HG03354 (cell line): Measurements from ENCODE around the gene WWC2.

Source experiments
- ATAC-seq: cut with Tn5 transposase; IDR thresholded peaks from one replicate; pipeline ENCODE4 v1.9.1; 2021; ENCODE audit warnings: mild to moderate bottlenecking; ENCODE audit not compliant: unreplicated experiment, poor library complexity, severe bottlenecking

The WWC2 gene

GRCh38 chr4:183360161-183360919, 261.3 kb downstream of the WWC2 start:
- no peak for ATAC-seq

GRCh38 chr4:183362036-183362435, 263.0 kb downstream of the WWC2 start:
- ATAC-seq = no peak

DNA sequence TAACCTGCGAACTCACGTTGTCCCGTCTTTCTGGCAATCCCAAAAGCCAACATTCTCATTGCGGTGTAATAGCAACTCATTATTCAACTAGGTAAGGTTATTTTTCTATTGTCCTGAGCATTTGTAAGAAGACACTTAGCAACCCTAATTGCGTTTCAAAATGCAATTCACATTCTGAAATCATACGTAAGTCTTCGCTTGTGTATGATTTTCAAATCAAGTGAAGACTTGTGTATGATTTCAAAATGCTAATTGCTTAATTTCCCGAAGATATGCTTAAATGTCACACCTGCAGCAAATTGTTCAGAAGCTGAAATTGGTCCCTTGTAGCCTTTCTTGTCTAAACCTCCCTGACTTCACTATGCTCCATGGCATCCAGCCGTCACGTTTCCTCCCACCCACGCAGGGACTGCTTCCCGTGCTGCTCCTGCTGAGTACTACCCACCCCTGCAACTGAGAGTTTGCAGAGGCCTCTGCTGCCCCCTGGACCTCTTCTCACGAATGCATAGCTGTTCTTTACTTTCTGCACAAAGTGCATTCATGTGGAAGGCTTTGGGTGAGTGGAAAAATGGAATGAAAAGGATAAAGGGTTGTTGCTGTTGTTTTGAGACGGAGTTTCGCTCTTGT, 264.0 kb downstream of the WWC2 start:
- ATAC-seq = no peak

GRCh38 chr4:183364025-183364424, 265.0 kb downstream of the WWC2 start:
- no peak for ATAC-seq

- no peak for ATAC-seq
Observed at GRCh38 chr4:183366206-183366835, 267.3 kb downstream of the WWC2 start.

DNA sequence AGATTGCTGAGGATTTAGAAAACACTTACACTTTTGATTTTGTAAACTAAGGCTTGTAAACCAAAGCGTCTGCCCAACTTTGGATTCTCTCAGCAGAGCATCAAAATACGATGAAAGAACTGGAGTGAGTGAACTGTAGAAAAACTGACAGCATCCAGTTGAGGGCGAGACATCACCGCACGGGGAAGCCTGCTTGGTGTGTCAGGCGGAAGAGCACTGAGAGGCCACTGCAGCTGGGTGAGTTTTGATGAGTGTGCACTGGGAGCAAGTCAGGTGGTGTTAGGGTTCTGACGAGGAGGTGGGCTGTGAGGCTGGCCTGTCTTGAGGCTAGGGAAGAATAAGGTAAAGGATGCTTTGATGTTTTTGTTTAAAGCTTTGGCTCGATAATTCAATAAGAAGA, 270.0 kb downstream of the WWC2 start:
- no peak for ATAC-seq
